Fibroblast of pulmonary artery (primary cell): ENCODE data around the gene PDE3B.
"Not testable (repeated sequence)": the region's sequence is repeated elsewhere in the genome, so short reads cannot be mapped to it uniquely, and the experiment has no call there.

Experiments used
- DNase-seq: peaks from one replicate; pipeline ENCODE4 v3.0.0-alpha.2; 2010; ENCODE audit warnings: low read depth
- H3K4me3 ChIP-seq: replicated peaks from 2 replicates; pipeline ENCODE4 v1.5.1; 2011; ENCODE audit warnings: low read depth, mild to moderate bottlenecking, control low read depth, low read length, moderate library complexity
- CTCF ChIP-seq: IDR thresholded peaks from 2 replicates; pipeline ENCODE4 v1.5.1; 2011; ENCODE audit warnings: mild to moderate bottlenecking, control low read depth, low read length, inconsistent platforms; ENCODE audit errors: missing control alignments

The PDE3B gene

DNA sequence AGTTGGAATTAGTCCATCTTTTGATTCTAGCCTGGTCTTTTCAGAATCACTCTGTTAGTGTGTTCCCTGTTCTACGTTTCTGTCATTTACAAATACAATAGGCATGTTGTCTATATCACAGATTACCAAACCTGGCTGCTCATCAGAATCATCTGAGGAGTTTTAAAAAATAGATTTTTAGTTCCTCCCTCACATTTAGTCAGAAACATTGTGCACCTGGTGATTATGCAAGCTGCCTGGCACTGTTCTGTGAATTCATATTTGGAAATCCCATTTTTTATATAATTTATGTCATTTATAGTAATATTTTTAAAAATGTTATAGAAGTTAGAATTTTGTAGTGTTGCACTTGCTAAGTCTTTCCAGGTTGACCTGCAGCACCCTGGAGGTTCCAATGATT, 107.3 kb downstream of the PDE3B start:
- DNase-seq, result no peak
- H3K4me3 ChIP-seq, result no peak overlapping the region
- no peak for TF ChIP-seq CTCF

DNA sequence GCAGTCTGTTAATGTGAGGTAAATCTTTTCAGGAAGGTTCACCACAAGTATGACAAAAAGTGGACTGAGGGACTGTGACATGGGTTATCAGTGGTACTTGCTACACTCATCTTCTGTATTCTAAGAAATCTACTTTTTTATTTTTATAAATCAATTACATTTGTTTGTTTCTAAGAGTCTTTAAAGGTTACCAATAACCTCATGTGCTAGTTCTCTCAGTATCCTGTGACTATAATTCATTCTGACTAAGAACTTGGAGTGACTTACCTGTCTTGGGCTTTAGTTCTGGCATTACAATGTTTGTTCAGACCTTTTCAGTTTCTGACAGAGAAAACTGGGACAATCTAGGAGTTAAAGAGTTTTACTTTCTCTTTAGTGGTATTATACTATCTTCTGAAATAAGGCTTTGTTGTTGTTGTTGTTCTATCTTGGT, 108.4 kb downstream of the PDE3B start:
- TF ChIP-seq CTCF, result no peak
- no peak overlapping the region for H3K4me3 ChIP-seq
- no peak for DNase-seq

GRCh38 chr11:14755140-14755539, 111.5 kb downstream of the PDE3B start:
- TF ChIP-seq CTCF, result no peak
- no peak for DNase-seq
- H3K4me3 ChIP-seq, result no peak overlapping the region

- DNase-seq, result no peak
- H3K4me3 ChIP-seq, result no peak overlapping the region
- no peak for TF ChIP-seq CTCF
Observed at GRCh38 chr11:14756349-14756748, 112.7 kb downstream of the PDE3B start.

DNA sequence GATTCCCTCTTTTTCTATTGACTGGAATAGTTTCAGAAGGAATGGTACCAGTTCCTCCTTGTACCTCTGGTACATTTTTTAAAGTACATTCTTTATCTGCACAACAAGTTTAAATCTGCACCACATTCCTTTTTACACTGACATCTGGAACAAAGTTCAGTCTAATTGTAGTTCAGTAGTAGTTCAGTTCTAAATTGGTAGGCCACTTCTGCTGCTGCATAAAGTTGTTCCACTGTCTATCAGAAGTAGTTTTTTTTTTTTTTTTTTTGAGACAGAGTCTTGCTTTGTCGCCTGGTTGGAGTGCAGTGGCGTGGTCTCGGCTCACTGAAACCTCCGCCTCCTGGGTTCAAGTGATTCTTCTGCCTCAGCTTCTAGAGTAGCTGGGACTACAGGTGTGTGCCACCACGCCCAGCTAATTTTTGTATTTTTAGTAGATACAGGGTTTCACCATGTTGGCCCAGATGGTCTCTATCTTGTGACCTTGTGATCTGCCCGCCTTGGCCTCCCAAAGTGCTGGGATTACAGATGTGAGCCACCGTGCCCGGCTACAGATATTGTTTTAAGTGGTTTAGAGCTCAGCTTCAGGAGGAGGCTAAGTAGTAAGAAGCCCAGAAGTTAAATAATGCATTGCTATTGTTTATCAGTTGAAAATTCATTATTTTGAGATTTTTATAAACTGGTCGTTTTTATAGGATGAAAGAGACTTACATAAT, 115.9 kb downstream of the PDE3B start:
- not testable (repeated sequence) for DNase-seq, H3K4me3 ChIP-seq

DNA sequence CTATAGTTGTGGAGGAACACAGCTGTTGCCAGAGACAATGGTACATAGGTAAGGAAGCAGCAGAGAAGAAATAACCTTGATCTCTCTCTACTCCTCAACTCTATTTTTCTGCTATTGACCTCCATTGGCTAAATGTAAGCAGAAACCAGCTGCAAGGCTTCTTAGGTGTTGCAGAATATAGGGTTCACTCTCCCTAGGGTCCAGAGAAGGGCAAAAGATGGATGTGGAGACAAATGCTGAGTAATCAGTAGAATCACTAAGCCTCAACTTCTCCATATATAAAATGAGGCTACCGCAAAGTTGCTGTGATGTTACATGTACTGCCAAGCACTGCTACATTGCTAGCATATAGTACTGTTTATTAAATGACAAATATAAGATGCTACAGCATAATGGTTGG, 120.6 kb downstream of the PDE3B start:
- TF ChIP-seq CTCF, result no peak
- no peak overlapping the region for H3K4me3 ChIP-seq
- DNase-seq, result no peak

- DNase-seq, result peak; percentile 92
- no peak for TF ChIP-seq CTCF
Observed at GRCh38 chr11:14764579-14765527, 121.2 kb downstream of the PDE3B start.

More at GRCh38 chr11:14764579-14765527, 121.2 kb downstream of the PDE3B start:
- H3K4me3 ChIP-seq, result no peak overlapping the region
